GM10847 (cell line): ENCODE data around the gene NKX6-1.

Experiments used
- POLR2A ChIP-seq: IDR thresholded peaks from 2 replicates; pipeline ENCODE4 v1.6.1; 2011; ENCODE audit not compliant: insufficient read length; ENCODE audit errors: extremely low read depth

Gene NKX6-1

DNA sequence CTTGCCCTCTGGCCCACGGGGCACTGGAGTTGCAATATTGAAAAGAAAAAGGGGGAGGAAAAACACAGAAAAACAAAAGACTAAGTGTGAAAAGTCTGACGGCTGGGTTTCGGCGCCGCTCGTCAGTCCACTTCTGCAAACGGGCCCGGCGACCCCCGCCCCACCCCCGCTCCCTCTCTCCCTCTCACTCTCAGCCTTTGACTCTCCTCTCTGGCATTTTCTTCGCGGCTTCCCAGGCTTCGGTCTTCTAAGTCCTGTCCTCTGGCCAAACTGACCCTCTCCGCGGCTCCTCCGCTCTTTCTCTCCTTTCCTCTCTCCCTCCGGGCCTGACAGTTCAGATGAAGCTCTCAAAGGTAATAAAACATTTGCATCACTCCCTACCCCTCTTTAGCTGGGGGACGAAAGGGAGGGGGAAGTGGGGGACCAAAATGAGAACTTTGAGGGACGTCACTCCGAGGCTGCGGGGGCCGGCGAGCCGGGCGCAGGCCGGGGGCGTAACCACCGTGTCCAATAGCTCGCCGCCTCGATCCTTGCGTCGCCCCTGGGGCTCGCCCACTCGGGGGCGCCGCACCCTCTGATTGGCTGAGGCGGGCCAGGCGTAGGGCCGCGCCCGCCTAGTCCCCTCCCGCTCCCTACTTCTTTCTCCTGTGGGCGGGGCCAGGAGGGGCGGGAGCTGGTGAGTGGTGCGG is at the start of gene NKX6-1:
Gene NKX6-1 (minus strand): TSS at position 358 of the 689 bp plus-strand sequence. CDS start 1,064 bp downstream, outside the sequence.
- no peak for TF ChIP-seq POLR2A

GRCh38 chr4:84547211-84547610 is 48.1 kb upstream of the NKX6-1 start:
- no peak for TF ChIP-seq POLR2A

DNA sequence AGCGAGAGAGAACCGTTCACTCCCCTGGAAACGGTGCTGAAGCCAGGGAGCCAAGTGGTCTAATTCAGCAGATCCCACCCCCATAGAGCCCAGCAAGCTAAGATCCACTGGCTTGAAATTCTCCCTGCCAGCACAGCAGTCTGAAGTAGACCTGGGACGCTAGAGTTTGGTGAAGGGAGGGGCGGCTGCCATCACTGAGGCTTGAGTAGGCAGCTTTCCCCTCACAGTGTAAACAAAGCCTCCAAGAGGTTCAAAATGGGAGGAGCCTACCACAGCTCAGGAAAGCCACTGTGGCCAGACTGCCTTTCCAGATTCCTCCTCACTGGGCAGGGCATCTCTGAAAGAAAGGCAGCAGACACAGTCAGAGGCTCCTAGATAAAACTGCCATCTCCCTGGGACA is 46.0 kb upstream of the NKX6-1 start:
- no peak for TF ChIP-seq POLR2A

DNA sequence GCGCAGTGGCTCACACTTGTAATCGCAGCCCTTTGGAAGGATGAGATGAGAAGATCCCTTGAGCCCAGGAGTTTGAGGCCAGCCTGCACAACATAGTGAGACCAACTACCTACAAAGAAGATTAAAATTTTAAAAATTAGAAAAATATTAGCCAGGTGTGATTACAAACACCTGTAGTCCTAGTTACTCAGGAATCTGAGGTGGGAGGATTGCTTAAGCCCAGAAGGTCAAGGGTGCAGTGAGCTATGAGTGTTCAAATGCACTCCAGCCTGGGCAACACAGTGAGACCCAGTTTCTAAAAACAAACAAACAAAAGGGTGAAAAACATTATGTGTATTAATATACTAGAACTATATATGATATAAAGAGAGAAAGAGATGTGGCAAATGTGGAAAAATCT is 36.8 kb upstream of the NKX6-1 start:
- TF ChIP-seq POLR2A = no peak

DNA sequence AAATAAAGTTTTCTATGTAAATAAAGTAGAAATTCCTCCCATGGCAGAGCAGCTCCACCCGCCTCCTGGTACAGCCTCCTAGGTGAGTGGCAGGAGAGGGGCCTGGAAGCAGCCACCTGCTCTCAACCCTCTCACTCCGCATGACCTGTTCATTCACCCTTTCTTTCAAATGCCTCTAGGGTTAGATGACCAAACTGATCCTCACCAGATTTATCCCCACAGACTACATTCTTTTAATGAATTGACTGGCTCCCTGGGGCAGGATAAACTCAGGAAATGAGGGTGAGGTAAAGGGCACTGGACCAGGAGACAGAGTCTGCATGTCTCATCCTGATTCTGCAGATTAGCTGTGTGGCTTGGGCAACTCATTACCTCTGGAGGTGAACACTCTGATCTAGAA is 32.6 kb upstream of the NKX6-1 start:
- no peak for TF ChIP-seq POLR2A

DNA sequence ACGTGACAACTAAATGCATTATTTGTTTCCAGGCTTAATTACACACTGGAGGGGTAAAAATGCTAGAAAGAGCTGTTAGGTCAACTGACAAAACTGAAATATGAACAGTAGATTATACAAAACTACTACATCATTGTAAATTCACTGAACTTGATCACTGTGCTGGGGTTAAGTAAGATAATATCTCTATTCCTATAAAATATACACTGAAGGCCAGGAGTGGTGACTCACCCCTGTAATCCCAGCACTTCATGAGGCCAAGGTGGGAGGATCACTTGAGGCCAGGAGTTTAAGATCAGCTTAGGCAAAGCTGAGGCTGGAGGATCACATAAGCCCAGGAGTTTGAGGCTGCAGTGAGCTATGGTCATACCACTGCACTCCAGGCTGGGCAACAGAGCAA is 31.8 kb upstream of the NKX6-1 start:
- TF ChIP-seq POLR2A = no peak

GRCh38 chr4:84530454-84530853 is 31.4 kb upstream of the NKX6-1 start:
- TF ChIP-seq POLR2A = no peak

- TF ChIP-seq POLR2A = no peak
Measured at GRCh38 chr4:84529169-84529751, 30.2 kb upstream of the NKX6-1 start.

- no peak for TF ChIP-seq POLR2A
Measured at GRCh38 chr4:84527391-84527790, 28.3 kb upstream of the NKX6-1 start.

DNA sequence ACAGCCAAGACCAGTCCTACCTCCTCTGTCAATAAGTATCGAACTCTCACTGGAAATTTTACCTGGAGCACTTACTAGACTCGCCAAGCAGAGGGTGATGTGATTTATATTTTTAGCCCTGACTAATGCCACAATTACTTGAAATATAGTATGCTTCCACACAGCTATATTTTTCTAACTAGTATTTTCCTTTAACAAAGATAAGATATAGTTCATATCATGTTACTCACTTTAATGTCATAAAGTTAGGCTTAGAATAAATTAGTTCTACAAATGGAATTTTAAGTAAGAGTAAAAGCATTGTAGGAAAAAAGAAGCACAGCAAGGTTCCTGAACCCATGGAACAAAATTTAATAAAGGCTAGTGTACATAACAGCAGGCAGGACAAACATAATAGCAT is 16.0 kb upstream of the NKX6-1 start:
- no peak for TF ChIP-seq POLR2A

- TF ChIP-seq POLR2A = no peak
Measured at GRCh38 chr4:84512277-84512676, 13.2 kb upstream of the NKX6-1 start.

GRCh38 chr4:84511703-84512102 is 12.6 kb upstream of the NKX6-1 start:
- no peak for TF ChIP-seq POLR2A

DNA sequence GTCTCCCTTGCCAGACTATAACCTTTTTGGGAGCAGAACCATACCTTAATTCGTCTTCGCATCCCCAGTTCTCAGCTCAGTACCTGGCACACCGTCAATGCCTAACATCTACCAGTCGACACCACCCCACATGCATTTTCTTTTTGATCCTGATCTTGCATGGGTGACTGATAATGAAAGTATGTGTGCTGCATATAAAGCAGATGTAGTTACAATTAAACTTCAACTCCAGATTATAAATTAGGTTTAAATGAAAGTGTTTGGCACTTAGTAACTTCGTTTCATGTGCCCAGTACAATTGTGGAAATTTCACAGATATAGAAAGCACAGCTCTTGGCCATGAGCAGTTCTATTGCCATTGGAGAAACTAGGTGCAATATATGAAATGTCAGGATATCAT is 8.8 kb upstream of the NKX6-1 start:
- TF ChIP-seq POLR2A = no peak

DNA sequence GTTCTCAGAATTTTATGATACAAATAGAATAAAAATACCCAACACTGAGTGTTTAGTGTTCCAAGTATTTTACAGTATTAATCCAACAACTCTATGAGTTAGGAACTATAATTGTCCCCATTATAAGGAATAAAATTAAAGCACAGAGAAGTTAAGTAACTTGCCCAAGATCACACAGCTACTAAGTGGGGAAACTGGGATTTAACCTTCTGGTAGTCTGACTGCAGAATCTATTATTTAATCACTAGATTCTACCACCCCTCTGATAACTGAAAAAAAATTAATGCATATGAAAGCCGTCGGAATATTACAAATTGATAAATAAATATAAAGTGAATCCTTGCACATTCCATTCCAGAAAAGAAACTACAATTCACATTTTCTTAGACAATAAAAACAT is 5.7 kb upstream of the NKX6-1 start:
- no peak for TF ChIP-seq POLR2A

GRCh38 chr4:84503495-84504437 is 4.7 kb upstream of the NKX6-1 start:
- TF ChIP-seq POLR2A = no peak

DNA sequence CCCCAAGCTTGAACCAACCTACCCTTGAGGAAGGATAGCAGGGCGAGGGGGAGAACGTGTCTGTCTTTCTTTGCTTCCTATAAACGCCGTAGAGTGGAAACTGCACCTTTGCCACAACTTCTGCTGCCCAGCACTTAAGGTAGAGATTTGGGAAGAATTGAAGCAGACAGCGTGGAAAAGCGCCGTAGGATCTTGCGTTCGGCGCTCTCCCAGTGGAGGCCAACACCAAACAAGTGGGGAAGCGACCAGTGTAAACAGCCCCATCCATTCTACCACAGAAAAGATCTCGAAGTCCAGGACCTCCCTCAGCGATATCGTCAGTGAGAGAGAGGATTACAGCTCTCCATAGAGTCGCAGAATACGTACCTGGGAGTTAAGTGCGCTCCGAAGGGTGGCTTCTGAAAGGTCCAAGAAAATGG is 3.9 kb upstream of the NKX6-1 start:
- no peak for TF ChIP-seq POLR2A

DNA sequence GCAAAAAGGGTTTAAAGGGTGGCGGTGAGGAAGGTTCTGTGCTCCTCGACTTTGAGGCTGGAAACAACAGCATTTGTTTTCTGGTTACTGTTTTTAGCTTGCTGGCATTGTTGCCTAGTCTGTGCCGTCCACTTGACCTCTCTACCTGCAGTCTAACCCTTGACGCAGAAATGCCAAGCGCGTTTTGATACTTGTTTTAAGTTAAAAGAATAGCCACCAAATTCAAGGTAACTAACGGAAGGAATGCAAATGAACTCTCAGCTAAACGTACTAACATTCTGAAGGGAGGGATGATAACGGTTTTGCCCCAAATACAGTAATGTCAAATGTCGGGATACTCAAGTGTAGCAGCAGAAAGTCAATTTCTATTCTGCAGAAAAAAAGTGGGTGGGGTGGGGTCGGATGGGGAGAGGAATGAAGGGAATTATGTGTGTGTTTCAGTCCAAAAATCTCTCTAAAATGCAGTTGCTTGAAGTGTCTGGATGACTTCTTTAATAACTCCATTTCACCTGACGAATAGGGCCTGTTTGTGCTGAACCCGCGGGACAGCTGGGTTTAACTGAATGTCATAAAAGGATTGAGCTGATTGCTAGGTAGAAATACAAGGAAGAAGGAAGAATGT is 3.4 kb upstream of the NKX6-1 start:
- TF ChIP-seq POLR2A = no peak
